ENCODE results near the gene ZNF319. TPM values are rescaled to one million over a fixed set of nuclear protein-coding genes. Genes with fewer than 3 reads are reported as not detected.
A peak's percentile ranks its signal among the peaks of the same experiment; 100 is the strongest.

Gene ZNF319
- total RNA-seq, 1 donor, result 4.3 TPM

DNA sequence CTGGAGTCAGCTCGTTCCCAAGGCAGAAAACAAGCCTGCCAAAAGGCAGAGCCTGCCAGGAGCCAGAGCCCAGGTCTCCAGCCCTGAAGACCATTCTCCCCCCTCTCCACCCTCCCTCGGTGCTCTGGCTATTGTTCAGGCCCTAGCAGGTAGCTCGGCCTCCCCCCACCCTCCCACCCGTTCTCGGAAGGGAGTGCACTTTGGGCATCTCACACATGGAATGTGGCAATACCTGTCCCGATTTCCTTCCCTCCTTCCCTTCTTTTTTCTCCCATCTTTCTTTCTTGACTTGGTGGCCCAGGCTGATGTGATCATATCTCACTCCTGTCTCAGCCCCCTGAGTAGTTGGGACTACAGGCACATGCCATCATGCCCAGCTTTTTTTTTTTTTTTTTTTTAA, 41.9 kb downstream of the ZNF319 start:
- Histone ChIP-seq H3K27me3 (ENCODE audit: insufficient read depth, low read length) (peaks cover 13% of the 10 kb centered on the region), H3K79me2 (ENCODE audit: insufficient read depth, low read length) (no peaks in the 10 kb centered on the region), H2AFZ (ENCODE audit: low read length) (no peak overlapping the region), H3K4me2 (ENCODE audit: insufficient read depth, low read length) (no peak overlapping the region), H3K4me3 (ENCODE audit: insufficient read depth, low read length) (no peak overlapping the region), H4K20me1 (ENCODE audit: insufficient read depth, low read length) (no peaks in the 10 kb centered on the region), H3K9me3 (ENCODE audit: low read depth, low read length) (no peaks in the 10 kb centered on the region), H3K27ac (ENCODE audit: low read depth, low read length) (no peak overlapping the region), H3K36me3 (ENCODE audit: insufficient read depth, low read length) (no peaks in the 10 kb centered on the region), H3K4me1 (ENCODE audit: insufficient read depth, low read length) (no peaks in the 10 kb centered on the region)
- TF ChIP-seq, protein P1, sequence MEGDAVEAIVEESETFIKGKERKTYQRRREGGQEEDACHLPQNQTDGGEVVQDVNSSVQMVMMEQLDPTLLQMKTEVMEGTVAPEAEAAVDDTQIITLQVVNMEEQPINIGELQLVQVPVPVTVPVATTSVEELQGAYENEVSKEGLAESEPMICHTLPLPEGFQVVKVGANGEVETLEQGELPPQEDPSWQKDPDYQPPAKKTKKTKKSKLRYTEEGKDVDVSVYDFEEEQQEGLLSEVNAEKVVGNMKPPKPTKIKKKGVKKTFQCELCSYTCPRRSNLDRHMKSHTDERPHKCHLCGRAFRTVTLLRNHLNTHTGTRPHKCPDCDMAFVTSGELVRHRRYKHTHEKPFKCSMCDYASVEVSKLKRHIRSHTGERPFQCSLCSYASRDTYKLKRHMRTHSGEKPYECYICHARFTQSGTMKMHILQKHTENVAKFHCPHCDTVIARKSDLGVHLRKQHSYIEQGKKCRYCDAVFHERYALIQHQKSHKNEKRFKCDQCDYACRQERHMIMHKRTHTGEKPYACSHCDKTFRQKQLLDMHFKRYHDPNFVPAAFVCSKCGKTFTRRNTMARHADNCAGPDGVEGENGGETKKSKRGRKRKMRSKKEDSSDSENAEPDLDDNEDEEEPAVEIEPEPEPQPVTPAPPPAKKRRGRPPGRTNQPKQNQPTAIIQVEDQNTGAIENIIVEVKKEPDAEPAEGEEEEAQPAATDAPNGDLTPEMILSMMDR (IDR thresholded peaks at IDR 0.05; ENCODE audit: extremely low read depth, low read depth, low read length), result no peak
- DNase-seq (ENCODE audit: insufficient read length, low spot score, missing footprints), result peak; percentile 60

DNA sequence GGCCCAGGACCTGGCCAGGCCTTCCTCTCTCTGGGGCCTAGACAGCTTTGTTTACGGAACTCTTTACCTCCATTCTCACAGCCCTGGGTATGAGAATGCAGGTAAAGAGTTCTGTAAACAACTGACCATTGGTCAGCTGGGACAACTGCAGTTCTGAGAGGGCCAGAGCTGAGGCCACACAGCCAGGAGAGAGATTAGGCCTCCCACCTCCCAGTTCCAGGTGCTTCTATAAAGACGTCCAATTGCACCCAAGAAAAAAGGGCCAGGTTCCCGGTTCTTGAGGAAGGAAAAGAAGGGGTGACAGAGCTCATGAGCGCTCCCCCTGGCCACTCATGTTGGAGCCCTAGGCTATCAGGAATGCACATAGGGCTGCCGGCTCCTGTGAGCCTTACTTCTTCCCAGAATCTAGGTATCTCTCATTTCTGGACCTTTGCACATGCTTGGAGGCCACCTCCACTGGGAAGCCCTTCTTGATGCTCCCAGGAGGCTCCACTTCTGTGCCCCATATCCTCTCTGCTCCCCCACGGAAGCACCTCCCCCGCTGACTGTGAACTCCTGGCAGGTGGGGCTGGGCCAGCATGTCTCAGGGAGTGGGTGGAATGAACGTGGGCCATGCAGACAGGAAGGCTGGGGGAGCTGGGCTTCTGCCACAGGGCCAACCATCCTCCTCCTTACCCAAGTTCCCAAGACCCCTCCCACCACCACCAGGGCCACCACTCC, 42.6 kb downstream of the ZNF319 start:
- no peaks in the 10 kb centered on the region for H3K36me3 ChIP-seq (ENCODE audit: insufficient read depth, low read length)
- no peaks in the 10 kb centered on the region for H3K79me2 ChIP-seq (ENCODE audit: insufficient read depth, low read length)
- H3K27me3 ChIP-seq (ENCODE audit: insufficient read depth, low read length), result peaks cover 13% of the 10 kb centered on the region
- H3K4me1 ChIP-seq (ENCODE audit: insufficient read depth, low read length), result no peaks in the 10 kb centered on the region
- peak; percentile 22 for DNase-seq (ENCODE audit: insufficient read length, low spot score, missing footprints)
- H3K4me3 ChIP-seq (ENCODE audit: insufficient read depth, low read length), result no peak overlapping the region
- no peaks in the 10 kb centered on the region for H4K20me1 ChIP-seq (ENCODE audit: insufficient read depth, low read length)
- no peak overlapping the region for H3K27ac ChIP-seq (ENCODE audit: low read depth, low read length)
- H3K4me2 ChIP-seq (ENCODE audit: insufficient read depth, low read length), result no peak overlapping the region
- TF ChIP-seq, protein P1 (IDR thresholded peaks at IDR 0.05; ENCODE audit: extremely low read depth, low read depth, low read length), result no peak
- H3K9me3 ChIP-seq (ENCODE audit: low read depth, low read length), result no peaks in the 10 kb centered on the region
- H2AFZ ChIP-seq (ENCODE audit: low read length), result no peak overlapping the region

DNA sequence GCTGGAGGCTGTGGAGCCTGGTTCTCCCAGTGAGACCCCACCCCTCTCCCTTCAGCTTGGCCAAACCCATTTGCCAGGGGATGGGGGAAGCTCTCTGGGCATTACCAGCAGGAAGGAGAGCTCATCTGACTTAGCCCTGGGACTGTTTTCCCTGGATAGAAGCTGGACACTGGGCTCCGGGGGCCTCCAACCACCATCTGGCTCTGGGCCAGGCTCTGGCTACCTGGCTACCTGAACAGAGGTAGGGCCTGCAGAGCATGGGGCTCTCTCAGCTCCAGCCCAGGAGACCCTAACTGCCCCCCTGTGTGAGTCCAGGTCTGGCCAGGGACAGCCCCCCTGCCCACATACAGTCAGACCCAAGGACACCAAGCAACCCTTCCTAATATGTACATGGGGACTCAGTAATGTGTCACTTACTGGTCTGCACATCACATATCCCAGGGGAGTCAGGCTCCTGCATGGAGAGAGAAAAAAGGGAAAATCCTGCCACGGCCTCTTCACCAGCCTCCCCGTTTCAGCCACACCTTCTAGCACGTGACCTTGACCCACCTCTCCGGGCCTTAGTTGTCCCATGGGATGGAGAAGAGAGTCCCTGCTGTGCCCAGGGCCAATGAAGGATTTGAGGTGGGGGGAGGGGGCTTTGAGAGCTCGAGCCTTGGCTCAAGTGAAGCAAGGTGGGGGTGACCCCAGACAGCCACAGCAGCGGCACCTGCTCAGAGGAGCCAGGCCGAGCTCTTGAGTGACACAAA, 43.4 kb downstream of the ZNF319 start:
- Histone ChIP-seq H3K4me2 (ENCODE audit: insufficient read depth, low read length) (no peak overlapping the region), H3K36me3 (ENCODE audit: insufficient read depth, low read length) (no peaks in the 10 kb centered on the region), H2AFZ (ENCODE audit: low read length) (no peak overlapping the region), H3K9me3 (ENCODE audit: low read depth, low read length) (no peaks in the 10 kb centered on the region), H3K4me3 (ENCODE audit: insufficient read depth, low read length) (no peak overlapping the region), H3K27ac (ENCODE audit: low read depth, low read length) (no peak overlapping the region), H3K4me1 (ENCODE audit: insufficient read depth, low read length) (no peaks in the 10 kb centered on the region), H4K20me1 (ENCODE audit: insufficient read depth, low read length) (no peaks in the 10 kb centered on the region), H3K27me3 (ENCODE audit: insufficient read depth, low read length) (peaks cover 10% of the 10 kb centered on the region), H3K79me2 (ENCODE audit: insufficient read depth, low read length) (no peaks in the 10 kb centered on the region)
- DNase-seq (ENCODE audit: insufficient read length, low spot score, missing footprints), result peak; percentile 51
- TF ChIP-seq, protein P1 (IDR thresholded peaks at IDR 0.05; ENCODE audit: extremely low read depth, low read depth, low read length), result no peak

DNA sequence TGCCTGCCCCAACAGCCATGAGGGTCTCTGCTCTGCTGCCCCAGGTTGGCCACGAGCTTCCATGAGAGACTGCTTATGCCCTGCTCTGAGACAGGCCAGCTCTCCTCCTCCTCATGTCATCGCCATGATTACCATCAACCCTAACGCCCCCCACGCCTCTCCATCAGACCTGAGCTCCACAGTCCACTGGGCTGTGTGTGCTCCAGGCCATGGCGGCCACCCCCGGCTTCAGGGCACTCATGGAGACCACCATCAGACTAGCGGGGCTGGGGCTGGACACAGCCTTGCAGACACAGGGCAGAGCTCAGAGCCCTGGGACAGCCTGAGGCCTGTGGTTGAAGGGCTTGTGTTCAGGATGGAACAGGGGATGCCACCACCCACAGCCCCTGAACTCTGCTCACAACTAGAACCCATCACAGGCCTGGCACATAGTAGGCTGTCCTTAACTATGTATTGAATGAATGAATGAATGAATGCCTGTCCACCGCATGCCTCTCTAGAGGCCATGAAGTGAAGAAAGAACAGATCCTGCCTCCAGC, 44.1 kb downstream of the ZNF319 start:
- no peaks in the 10 kb centered on the region for H3K79me2 ChIP-seq (ENCODE audit: insufficient read depth, low read length)
- no peaks in the 10 kb centered on the region for H3K4me1 ChIP-seq (ENCODE audit: insufficient read depth, low read length)
- no peak overlapping the region for H2AFZ ChIP-seq (ENCODE audit: low read length)
- no peaks in the 10 kb centered on the region for H3K9me3 ChIP-seq (ENCODE audit: low read depth, low read length)
- peaks cover 7% of the 10 kb centered on the region for H3K27me3 ChIP-seq (ENCODE audit: insufficient read depth, low read length)
- no peak overlapping the region for H3K4me2 ChIP-seq (ENCODE audit: insufficient read depth, low read length)
- H3K36me3 ChIP-seq (ENCODE audit: insufficient read depth, low read length), result no peaks in the 10 kb centered on the region
- no peak overlapping the region for H3K4me3 ChIP-seq (ENCODE audit: insufficient read depth, low read length)
- no peaks in the 10 kb centered on the region for H4K20me1 ChIP-seq (ENCODE audit: insufficient read depth, low read length)
- H3K27ac ChIP-seq (ENCODE audit: low read depth, low read length), result no peak overlapping the region
- peak; percentile 71 for DNase-seq (ENCODE audit: insufficient read length, low spot score, missing footprints)
- TF ChIP-seq, protein P1 (IDR thresholded peaks at IDR 0.05; ENCODE audit: extremely low read depth, low read depth, low read length), result no peak
